Measurements from ENCODE around the gene APCDD1L. TPM values are rescaled to one million over a fixed set of nuclear protein-coding genes. Genes with fewer than 3 reads are reported as not detected.

The APCDD1L gene
- 0.05 TPM in 1 of 2 replicates, not detected in the other for total RNA-seq (2014; rRNA removed; shearing (Covaris generic))

- H3K36me3 ChIP-seq = no peaks in the 10 kb centered on the region
- no peaks in the 10 kb centered on the region for H3K9me3 ChIP-seq (replicated peaks)
- H3K27me3 ChIP-seq = peaks cover 11% of the 10 kb centered on the region; the same call in 1 of the 2 replicates
- DNase-seq = no peak
- no peak within 1 kb of the TSS for H3K27ac ChIP-seq
- H3K4me1 ChIP-seq = no peaks in the 10 kb centered on the region
- H3K4me3 ChIP-seq = no peak within 1 kb of the TSS
These were observed at the start of gene APCDD1L for GRCh38 chr20:58515233-58516212. APCDD1L (minus strand) TSS chr20:58515399; CDS start chr20:58514707, 692 bp downstream.

GRCh38 chr20:58559368-58559729 is 44.1 kb upstream of the APCDD1L start:
- peaks cover 5% of the 10 kb centered on the region; the same call in 1 of the 2 replicates for H3K27me3 ChIP-seq
- no peak overlapping the region for H3K4me3 ChIP-seq
- DNase-seq = no peak
- H3K4me1 ChIP-seq = no peaks in the 10 kb centered on the region
- no peak overlapping the region for H3K27ac ChIP-seq
- H3K9me3 ChIP-seq (replicated peaks) = no peaks in the 10 kb centered on the region
- no peaks in the 10 kb centered on the region for H3K36me3 ChIP-seq

- Histone ChIP-seq H3K36me3 (no peaks in the 10 kb centered on the region), H3K4me1 (peaks cover 5% of the 10 kb centered on the region; the same call in 1 of the 2 replicates), H3K4me3 (no peak overlapping the region), H3K27me3 (peaks cover 5% of the 10 kb centered on the region; the same call in 1 of the 2 replicates), H3K9me3 (replicated peaks) (no peaks in the 10 kb centered on the region), H3K27ac (no peak overlapping the region)
- DNase-seq = no peak
These were observed 43.5 kb upstream of the APCDD1L start for GRCh38 chr20:58558486-58559367.

DNA sequence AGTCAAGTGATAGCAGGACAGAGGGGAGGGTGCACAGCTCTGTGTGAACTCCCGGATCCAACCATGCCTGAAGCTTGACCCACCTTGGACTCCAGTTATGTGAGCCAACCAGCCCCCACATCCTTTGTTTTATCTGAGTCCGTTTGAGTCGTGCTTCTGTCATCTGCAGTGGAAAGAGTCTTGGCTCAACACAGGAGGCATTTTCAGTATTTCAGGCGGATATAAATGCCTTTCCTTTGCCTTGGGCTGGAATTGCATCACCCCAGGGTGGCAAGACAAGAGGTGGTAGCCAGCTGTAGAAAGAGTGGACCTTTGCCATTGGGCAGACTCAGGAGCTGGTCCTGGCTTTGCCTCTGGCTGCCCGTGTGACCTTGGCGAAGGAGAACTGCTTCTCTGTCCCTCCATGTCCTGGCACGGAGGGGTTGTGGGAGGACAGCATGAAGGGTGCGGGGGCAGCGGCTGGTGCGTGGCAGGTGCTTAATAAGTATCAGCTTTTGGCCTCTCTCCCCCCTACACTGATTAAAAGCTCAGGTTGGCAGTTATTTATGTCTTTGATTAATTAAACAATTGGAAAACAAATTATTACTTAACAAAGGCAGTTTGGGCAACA is 42.6 kb upstream of the APCDD1L start:
- no peak for DNase-seq
- Histone ChIP-seq H3K4me3 (no peak overlapping the region), H3K36me3 (no peaks in the 10 kb centered on the region), H3K9me3 (replicated peaks) (no peaks in the 10 kb centered on the region), H3K4me1 (peaks cover 10% of the 10 kb centered on the region; the same call in 1 of the 2 replicates), H3K27me3 (peaks cover 5% of the 10 kb centered on the region; the same call in 1 of the 2 replicates), H3K27ac (no peak overlapping the region)

DNA sequence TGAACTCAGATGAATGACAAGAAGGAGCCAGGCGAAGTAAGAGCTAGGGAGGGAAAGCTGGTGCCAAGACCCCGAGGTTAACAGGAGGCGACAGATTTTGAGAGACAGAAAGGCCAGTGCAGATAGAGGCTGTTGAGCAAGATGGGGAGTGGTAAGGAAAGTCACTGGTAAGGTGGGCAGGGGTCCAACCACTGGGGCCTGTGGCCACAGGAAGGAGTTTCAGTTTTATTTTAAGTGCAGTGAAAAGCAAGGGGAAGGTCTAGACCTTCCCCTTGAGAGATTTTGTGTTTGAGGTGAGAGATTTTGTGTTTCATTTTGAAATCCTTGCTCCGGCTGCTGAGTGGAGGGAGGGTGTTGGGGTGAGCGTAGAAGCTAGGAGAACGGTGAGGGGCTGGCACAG is 41.8 kb upstream of the APCDD1L start:
- Histone ChIP-seq H3K4me3 (no peak overlapping the region), H3K9me3 (replicated peaks) (no peaks in the 10 kb centered on the region), H3K27ac (no peak overlapping the region), H3K27me3 (peaks cover 5% of the 10 kb centered on the region; the same call in 1 of the 2 replicates), H3K4me1 (peaks cover 10% of the 10 kb centered on the region; the same call in 1 of the 2 replicates), H3K36me3 (no peaks in the 10 kb centered on the region)
- no peak for DNase-seq

DNA sequence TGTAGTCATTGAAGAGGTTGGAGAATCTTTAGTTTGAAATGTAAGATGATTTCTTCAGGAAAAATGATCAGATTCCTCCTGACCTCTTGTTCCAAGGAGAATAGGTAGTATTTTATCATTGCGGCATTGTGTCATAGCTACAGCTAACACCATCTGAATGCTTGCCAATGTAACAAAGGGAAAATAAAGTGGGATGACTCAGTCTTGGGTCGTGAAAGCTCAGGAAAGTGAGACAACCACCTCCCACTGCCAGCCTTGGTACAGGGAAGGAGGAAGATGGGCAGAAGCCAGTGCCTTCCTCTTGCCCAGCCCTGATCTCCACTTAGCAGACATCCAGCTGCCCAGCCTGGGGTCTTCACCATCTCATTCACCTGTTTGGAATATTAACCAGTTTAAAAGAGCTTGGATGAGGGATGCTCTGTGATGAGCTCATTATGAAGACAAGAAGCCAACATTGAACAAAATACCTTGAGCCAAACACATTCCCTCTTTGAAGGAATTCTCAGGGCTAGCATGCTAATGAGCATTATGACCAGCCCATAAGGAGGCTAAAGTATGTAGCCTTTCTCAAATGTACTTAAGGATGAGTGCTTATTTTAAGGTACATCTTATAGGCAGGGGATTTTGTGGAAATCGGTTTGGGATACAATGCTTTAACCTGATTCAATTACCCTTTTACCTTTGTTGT is 40.0 kb upstream of the APCDD1L start:
- Histone ChIP-seq H3K27me3 (peaks cover 7% of the 10 kb centered on the region; the same call in 1 of the 2 replicates), H3K36me3 (no peaks in the 10 kb centered on the region), H3K4me1 (peaks cover 11% of the 10 kb centered on the region; the same call in 1 of the 2 replicates), H3K9me3 (replicated peaks) (no peaks in the 10 kb centered on the region), H3K4me3 (no peak overlapping the region), H3K27ac (no peak overlapping the region)
- DNase-seq = no peak

GRCh38 chr20:58554541-58554940 is 39.3 kb upstream of the APCDD1L start:
- H3K4me3 ChIP-seq = no peak overlapping the region
- no peaks in the 10 kb centered on the region for H3K9me3 ChIP-seq (replicated peaks)
- H3K4me1 ChIP-seq = peaks cover 13% of the 10 kb centered on the region; the same call in 1 of the 2 replicates
- H3K27ac ChIP-seq = no peak overlapping the region
- H3K36me3 ChIP-seq = no peaks in the 10 kb centered on the region
- no peak for DNase-seq
- peaks cover 12% of the 10 kb centered on the region; the same call in 1 of the 2 replicates for H3K27me3 ChIP-seq

DNA sequence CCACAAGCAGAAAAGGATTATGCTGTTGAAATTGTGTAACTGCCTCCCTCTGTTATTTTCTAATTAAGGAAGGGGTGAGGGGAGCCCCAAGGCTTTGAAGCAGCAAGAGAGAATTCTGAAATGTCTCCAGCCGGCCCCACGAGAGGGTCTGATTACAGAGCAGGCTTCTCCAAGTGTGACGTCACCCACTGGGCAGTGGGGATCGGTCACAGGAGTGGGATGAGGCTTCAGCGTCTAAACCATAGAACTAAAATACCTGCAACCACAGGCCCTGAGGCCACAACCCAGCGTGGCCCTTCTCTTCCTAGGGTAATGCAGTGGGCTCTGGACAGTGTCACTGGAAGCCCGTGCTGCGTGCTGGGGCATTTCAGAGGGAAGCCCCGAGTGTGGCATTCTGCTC is 38.6 kb upstream of the APCDD1L start:
- peaks cover 12% of the 10 kb centered on the region; the same call in 1 of the 2 replicates for H3K27me3 ChIP-seq
- no peak overlapping the region for H3K27ac ChIP-seq
- H3K36me3 ChIP-seq = no peaks in the 10 kb centered on the region
- H3K9me3 ChIP-seq (replicated peaks) = no peaks in the 10 kb centered on the region
- peaks cover 13% of the 10 kb centered on the region; the same call in 1 of the 2 replicates for H3K4me1 ChIP-seq
- no peak overlapping the region for H3K4me3 ChIP-seq
- DNase-seq = peak; percentile 71 to 78

- Histone ChIP-seq H3K27me3 (peaks cover 12% of the 10 kb centered on the region; the same call in 1 of the 2 replicates), H3K4me3 (no peak overlapping the region), H3K36me3 (no peaks in the 10 kb centered on the region), H3K9me3 (replicated peaks) (no peaks in the 10 kb centered on the region), H3K27ac (no peak overlapping the region), H3K4me1 (peaks cover 13% of the 10 kb centered on the region; the same call in 1 of the 2 replicates)
- no peak for DNase-seq
These were observed 38.0 kb upstream of the APCDD1L start for GRCh38 chr20:58553166-58553696.

- peaks cover 12% of the 10 kb centered on the region; the same call in 1 of the 2 replicates for H3K27me3 ChIP-seq
- no peaks in the 10 kb centered on the region for H3K9me3 ChIP-seq (replicated peaks)
- DNase-seq = no peak
- no peak overlapping the region for H3K27ac ChIP-seq
- H3K36me3 ChIP-seq = no peaks in the 10 kb centered on the region
- H3K4me1 ChIP-seq = peaks cover 13% of the 10 kb centered on the region; the same call in 1 of the 2 replicates
- H3K4me3 ChIP-seq = no peak overlapping the region
These were observed 37.3 kb upstream of the APCDD1L start for GRCh38 chr20:58552366-58552934.

GRCh38 chr20:58551631-58552030 is 36.4 kb upstream of the APCDD1L start:
- Histone ChIP-seq H3K27me3 (peaks cover 15% of the 10 kb centered on the region; the same call in 1 of the 2 replicates), H3K36me3 (no peaks in the 10 kb centered on the region), H3K27ac (no peak overlapping the region), H3K4me3 (no peak overlapping the region), H3K9me3 (replicated peaks) (no peaks in the 10 kb centered on the region), H3K4me1 (peaks cover 13% of the 10 kb centered on the region; the same call in 1 of the 2 replicates)
- no peak for DNase-seq

DNA sequence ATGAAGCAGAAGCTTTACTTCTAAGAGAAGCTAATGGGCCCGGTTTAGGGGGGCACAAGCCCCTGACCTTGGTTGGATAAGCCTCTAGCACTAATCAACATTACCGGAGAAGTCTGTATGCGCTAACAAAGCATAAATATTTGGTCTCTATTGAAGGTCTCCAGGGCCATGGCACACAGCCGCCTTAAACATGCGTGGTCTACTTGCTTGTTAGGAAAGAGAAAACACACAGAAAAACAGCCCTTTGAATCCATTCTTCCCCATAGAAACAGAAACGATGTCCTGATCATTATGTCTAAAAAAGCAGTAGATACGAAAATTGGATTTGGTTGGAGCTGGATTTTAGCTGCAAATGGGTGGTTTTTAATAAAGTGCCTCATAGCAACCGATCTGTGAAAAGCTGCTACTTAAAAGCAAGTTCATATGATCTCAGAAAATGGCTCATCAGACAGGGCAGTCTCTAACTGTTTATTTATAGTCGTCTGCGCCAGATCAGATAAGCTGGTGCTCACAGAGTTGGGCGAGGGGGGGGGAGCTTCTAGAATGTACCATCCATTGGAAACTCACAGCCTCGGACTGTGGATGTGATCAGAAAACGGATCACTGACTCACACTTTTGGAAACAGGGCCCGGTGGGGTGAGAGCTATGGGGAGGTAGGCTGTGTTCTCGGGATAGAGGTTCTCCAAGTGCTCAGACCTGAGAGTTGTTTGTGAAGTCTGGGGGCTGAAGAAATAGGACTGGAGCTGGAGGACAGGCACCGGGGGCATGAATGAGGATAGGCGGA is 35.3 kb upstream of the APCDD1L start:
- H3K27ac ChIP-seq = no peak overlapping the region
- peak in 1 of 2 experiments; percentile 29 for DNase-seq
- no peaks in the 10 kb centered on the region for H3K36me3 ChIP-seq
- H3K4me3 ChIP-seq = no peak overlapping the region
- H3K27me3 ChIP-seq = peaks cover 19% of the 10 kb centered on the region
- peaks cover 13% of the 10 kb centered on the region; the same call in 1 of the 2 replicates for H3K4me1 ChIP-seq
- no peaks in the 10 kb centered on the region for H3K9me3 ChIP-seq (replicated peaks)
